Stimulated activated CD4-positive, alpha-beta T cell treated with anti-CD3 and anti-CD28 coated beads, TNF-alpha, amount 100 ng/mL, for 1 hour (primary cell): ENCODE data around the gene CDH4.

ENCODE experiments used
- DNase-seq, 3 donors: peaks; one replicate each; pipeline ENCODE4 v3.0.0-alpha.2; 2020; ENCODE audit warnings: low read depth in 3 of 3, low spot score in 1 of 3

Gene CDH4

GRCh38 chr20:61483336-61484067 lies 231.4 kb downstream of the CDH4 start:
- DNase-seq: no peak

GRCh38 chr20:61486198-61486597 lies 234.1 kb downstream of the CDH4 start:
- no peak for DNase-seq

GRCh38 chr20:61487346-61487996 lies 235.4 kb downstream of the CDH4 start:
- DNase-seq: no peak

- no peak for DNase-seq
Observed at GRCh38 chr20:61487997-61488371, 235.9 kb downstream of the CDH4 start.

- DNase-seq: no peak
Observed at GRCh38 chr20:61490721-61491120, 238.7 kb downstream of the CDH4 start.

GRCh38 chr20:61492065-61492464 lies 240.0 kb downstream of the CDH4 start:
- no peak for DNase-seq

GRCh38 chr20:61493798-61494305 lies 241.8 kb downstream of the CDH4 start:
- DNase-seq: no peak

- no peak for DNase-seq
Observed at GRCh38 chr20:61494763-61495575, 242.9 kb downstream of the CDH4 start.

GRCh38 chr20:61497029-61497627 lies 245.1 kb downstream of the CDH4 start:
- no peak for DNase-seq

- no peak for DNase-seq
Observed at GRCh38 chr20:61499859-61500554, 247.9 kb downstream of the CDH4 start.

GRCh38 chr20:61500791-61501321 lies 248.8 kb downstream of the CDH4 start:
- DNase-seq: no peak

- DNase-seq: no peak
Observed at GRCh38 chr20:61502433-61502832, 250.4 kb downstream of the CDH4 start.

- DNase-seq: no peak
Observed at GRCh38 chr20:61503106-61503505, 251.0 kb downstream of the CDH4 start.

- no peak for DNase-seq
Observed at GRCh38 chr20:61505508-61505907, 253.4 kb downstream of the CDH4 start.

- DNase-seq: no peak
Observed at GRCh38 chr20:61507778-61508177, 255.7 kb downstream of the CDH4 start.

- no peak for DNase-seq
Observed at GRCh38 chr20:61508301-61509096, 256.4 kb downstream of the CDH4 start.

- no peak for DNase-seq
Observed at GRCh38 chr20:61510778-61511330, 258.8 kb downstream of the CDH4 start.

GRCh38 chr20:61512475-61512874 lies 260.4 kb downstream of the CDH4 start:
- DNase-seq: no peak
